HG02571 (cell line): ENCODE results near the gene DCP1B.

Source experiments
- ATAC-seq: cut with Tn5 transposase; IDR thresholded peaks from one replicate; pipeline ENCODE4 v1.9.1; 2021; ENCODE audit warnings: mild to moderate bottlenecking, moderate library complexity; ENCODE audit not compliant: unreplicated experiment

Gene DCP1B

DNA sequence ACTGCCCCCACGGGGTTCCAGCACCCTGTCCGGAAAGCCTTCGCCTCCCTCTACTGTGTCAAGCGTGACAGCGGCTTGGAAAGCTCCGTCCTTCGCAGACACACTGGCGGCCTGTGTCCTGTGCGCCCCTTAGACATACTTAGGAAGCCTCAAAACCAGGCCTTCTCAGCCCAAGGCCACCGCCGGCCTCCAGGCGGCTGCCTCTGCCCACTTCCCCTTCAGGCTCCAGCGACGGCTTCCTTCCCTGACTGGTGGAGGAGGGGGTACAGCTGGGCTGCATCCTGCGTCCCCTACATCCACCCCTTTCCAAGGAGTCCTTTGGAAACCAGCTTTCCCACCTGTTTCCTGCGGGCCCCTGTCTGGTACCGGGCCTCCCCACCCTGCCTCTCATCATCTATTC, 83.3 kb downstream of the DCP1B start:
- no peak for ATAC-seq

- no peak for ATAC-seq
These were observed 83.8 kb downstream of the DCP1B start for GRCh38 chr12:1920436-1920835.

GRCh38 chr12:1919763-1920162, 84.5 kb downstream of the DCP1B start:
- ATAC-seq, result no peak

- no peak for ATAC-seq
These were observed 85.0 kb downstream of the DCP1B start for GRCh38 chr12:1919284-1919683.

DNA sequence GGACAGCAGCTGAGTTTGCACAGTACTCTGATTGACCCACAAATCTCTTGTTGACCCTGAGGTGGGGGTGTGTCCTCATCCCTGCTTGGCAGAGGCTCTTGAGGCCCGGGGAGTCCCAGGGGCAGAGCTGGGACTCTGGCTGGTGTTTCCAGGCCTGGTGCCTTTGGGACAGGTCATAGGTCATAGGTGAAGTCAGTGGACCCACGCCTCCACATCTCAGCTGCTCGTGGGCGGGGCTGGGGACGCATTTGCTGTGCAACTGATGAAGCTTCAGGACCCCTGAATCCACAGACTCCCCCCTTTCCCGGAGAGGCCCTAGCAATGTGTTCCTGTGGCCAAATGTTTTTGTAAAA, 85.4 kb downstream of the DCP1B start:
- ATAC-seq, result no peak

DNA sequence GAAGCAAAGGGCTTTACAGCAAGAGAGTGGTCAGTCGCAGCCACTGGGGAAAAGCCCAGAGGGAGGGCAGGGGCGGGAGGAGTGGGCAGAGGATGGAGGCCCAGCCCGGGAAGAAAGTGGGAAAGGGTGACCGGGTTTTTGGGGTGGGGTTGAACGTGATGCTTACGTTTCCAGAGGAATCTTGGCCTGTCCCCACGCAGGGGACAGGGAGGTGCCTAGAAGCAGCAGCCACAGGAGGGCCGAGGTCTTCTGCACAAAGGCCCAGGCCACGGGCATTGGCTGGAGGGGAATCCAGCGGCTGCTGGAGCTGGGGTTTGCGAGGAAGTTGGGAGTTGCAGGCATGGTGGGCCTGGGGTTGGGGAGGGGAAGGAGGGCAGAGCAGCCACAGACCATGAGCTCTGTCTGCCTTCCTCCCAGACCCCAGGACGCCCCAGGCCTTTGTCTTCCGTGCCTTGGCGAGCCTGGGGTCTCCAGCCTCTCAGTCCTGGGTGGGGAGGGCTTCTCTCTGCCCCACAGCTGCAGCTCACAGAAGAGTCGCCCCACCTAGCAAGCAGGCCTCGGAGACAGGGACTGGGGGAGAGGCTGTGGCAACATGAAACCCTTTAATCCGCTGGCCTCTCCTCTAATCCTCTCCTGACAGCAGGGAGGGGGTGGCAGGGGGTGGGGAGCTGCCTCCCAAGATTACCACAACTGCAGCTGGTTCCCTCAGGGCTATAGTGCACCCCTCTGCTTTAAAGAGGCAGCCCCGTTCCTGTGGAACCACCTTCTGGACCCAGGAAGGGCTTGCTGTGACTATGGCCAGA, 86.0 kb downstream of the DCP1B start, which contains the start of gene CACNA2D4:
TSS of gene CACNA2D4 (minus strand) at position 572 of the 803 bp plus-strand sequence. CDS start at position 393, 179 bp downstream.
- no peak for ATAC-seq

DNA sequence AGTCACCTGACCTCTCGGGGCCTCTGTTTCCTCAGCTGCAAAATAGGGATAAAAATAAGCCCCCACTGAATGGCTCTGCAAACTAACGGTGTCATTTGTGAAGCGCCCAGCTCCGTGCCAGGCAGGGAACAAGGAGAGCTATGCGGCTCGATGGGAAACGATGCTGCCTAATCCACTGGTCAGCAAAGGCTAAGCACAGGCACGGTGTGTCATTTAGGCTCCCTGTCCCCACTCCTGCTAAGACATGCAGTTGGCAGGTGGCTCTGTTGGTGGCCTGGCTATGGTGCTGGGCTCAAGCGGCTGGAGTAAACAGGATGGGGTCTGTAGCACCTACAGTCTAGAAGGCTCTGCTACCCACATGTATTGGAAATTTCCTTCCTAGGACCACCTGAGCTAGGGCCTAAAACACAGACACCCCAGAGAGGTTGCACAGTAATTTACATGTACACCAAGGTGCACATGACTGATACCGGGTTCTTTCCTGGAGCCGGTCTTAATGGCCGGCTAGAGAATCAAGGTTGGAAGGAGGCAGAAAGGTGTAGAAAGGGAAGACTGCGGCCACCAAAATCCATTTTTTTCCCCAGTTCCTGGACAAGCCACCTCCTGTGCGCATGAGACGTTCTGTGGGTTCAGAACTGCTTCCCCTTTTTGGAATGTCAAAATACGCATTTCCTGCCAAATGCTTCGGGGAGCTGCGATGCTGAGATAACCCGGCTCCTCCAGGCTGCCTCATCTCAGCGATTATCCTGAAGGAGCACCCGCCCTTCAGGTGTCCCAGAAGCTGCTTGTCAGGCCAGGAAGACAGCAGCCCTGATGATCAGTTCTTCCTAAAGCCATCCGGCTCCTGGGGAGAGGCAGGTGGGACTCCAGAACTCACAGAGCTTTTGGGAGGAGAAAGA, 86.8 kb downstream of the DCP1B start:
- ATAC-seq, result no peak

GRCh38 chr12:1916371-1917171, 87.7 kb downstream of the DCP1B start:
- ATAC-seq, result no peak

- ATAC-seq, result no peak
These were observed 88.9 kb downstream of the DCP1B start for GRCh38 chr12:1915082-1915968.

GRCh38 chr12:1914114-1914911, 89.9 kb downstream of the DCP1B start:
- no peak for ATAC-seq

GRCh38 chr12:1913377-1914113, 90.7 kb downstream of the DCP1B start:
- no peak for ATAC-seq

DNA sequence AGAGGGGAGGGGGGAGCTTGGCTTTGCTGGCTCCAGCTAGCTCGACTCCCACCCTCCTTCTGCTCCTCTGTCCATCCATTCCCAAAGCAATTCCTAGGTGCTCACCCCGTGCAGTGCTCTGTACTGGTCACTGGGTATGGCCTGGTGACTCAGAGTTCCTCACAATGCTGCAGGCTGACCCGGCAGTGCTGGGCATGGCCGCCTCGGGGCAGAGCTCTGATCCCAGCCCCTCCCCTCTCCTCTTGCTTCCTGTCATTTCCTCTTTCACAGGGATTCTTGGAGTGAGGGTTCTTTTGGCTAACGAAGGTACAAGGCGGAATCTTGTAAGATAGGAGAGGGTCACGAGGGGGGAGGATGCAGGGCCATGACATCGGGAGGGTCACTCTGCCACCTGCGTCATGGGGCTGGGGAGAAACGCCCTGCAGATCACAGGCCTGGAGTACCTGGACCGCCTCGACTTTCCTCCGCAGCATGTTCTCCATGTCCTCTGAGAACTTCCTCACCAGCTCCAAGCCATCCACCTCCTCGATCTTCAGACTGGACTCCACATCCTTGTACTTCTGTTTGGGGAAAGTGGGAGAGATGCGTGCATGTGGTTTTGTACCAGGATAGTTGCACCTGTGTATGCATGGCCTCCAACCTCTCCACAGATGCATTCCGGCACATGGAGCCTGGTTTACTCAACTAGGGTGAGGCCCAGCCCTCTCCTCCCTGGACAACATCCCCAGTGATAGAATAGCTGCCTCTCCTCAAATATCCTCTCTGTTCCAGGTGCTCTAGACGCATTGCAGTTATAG, 91.5 kb downstream of the DCP1B start:
- ATAC-seq, result no peak

- no peak for ATAC-seq
These were observed 92.4 kb downstream of the DCP1B start for GRCh38 chr12:1911598-1912575.

- no peak for ATAC-seq
These were observed 93.8 kb downstream of the DCP1B start for GRCh38 chr12:1910468-1910867.

- ATAC-seq, result no peak
These were observed 95.5 kb downstream of the DCP1B start for GRCh38 chr12:1908758-1909157.
